ENCODE data around the gene ATP6V1C2.

ATP6V1C2 gene

GRCh38 chr2:10732924-10733565 is 11.6 kb downstream of the ATP6V1C2 start:
- TF ChIP-seq CTCF (IDR thresholded peaks at IDR 0.05): no peak
- no peak for TF ChIP-seq ZFX (IDR thresholded peaks at IDR 0.05; ENCODE audit: borderline replicate concordance)
- H3K27ac ChIP-seq: no peak overlapping the region

GRCh38 chr2:10733566-10733925 is 12.1 kb downstream of the ATP6V1C2 start:
- no peak for TF ChIP-seq ZFX (IDR thresholded peaks at IDR 0.05; ENCODE audit: borderline replicate concordance)
- TF ChIP-seq CTCF (IDR thresholded peaks at IDR 0.05): no peak
- no peak overlapping the region for H3K27ac ChIP-seq

- H3K27ac ChIP-seq: no peak overlapping the region
- no peak for TF ChIP-seq ZFX (IDR thresholded peaks at IDR 0.05; ENCODE audit: borderline replicate concordance)
- no peak for TF ChIP-seq CTCF (IDR thresholded peaks at IDR 0.05)
These were observed 12.6 kb downstream of the ATP6V1C2 start for GRCh38 chr2:10733980-10734379.

- H3K27ac ChIP-seq: no peak overlapping the region
- TF ChIP-seq CTCF (IDR thresholded peaks at IDR 0.05) (no peak), ZFX (IDR thresholded peaks at IDR 0.05; ENCODE audit: borderline replicate concordance) (no peak)
These were observed 16.8 kb downstream of the ATP6V1C2 start for GRCh38 chr2:10738192-10738591.

GRCh38 chr2:10740226-10740625 is 18.8 kb downstream of the ATP6V1C2 start:
- TF ChIP-seq ZFX (IDR thresholded peaks at IDR 0.05; ENCODE audit: borderline replicate concordance): no peak
- no peak for TF ChIP-seq CTCF (IDR thresholded peaks at IDR 0.05)
- no peak overlapping the region for H3K27ac ChIP-seq

- TF ChIP-seq ZFX (IDR thresholded peaks at IDR 0.05; ENCODE audit: borderline replicate concordance) (no peak), CTCF (IDR thresholded peaks at IDR 0.05) (no peak)
- H3K27ac ChIP-seq: no peak overlapping the region
These were observed 19.7 kb downstream of the ATP6V1C2 start for GRCh38 chr2:10741139-10741538.

GRCh38 chr2:10742666-10743065 is 21.2 kb downstream of the ATP6V1C2 start:
- H3K27ac ChIP-seq: no peak overlapping the region
- TF ChIP-seq ZFX (IDR thresholded peaks at IDR 0.05; ENCODE audit: borderline replicate concordance): no peak
- TF ChIP-seq CTCF (IDR thresholded peaks at IDR 0.05): no peak
